ENCODE measurements around the gene OR8K5.
"Not testable (repeated sequence)": the region's sequence is repeated elsewhere in the genome, so short reads cannot be mapped to it uniquely, and the experiment has no call there.

OR8K5 gene, protein sequence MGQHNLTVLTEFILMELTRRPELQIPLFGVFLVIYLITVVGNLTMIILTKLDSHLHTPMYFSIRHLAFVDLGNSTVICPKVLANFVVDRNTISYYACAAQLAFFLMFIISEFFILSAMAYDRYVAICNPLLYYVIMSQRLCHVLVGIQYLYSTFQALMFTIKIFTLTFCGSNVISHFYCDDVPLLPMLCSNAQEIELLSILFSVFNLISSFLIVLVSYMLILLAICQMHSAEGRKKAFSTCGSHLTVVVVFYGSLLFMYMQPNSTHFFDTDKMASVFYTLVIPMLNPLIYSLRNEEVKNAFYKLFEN

DNA sequence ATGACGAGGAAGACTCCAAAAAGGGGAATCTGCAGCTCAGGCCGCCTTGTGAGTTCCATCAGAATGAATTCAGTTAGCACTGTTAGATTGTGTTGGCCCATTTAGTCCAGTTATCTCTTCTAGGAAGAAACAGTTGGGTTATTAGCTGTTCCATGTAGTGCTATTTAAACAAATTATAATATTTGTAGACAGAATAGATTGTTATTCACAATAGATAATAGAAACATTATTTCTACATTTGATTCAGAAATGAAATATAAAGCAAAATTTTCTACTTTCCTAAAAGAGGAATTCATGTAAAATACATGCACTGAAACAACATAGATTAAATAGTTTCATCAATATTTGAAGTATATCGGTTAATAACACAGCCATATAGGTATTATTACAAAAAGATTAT lies at the start of gene OR8K5:
Gene OR8K5 (minus strand): TSS at position 101 of the 400 bp plus-strand sequence. CDS start 0 bp downstream, at position 101.
- DNase-seq = no peak

DNA sequence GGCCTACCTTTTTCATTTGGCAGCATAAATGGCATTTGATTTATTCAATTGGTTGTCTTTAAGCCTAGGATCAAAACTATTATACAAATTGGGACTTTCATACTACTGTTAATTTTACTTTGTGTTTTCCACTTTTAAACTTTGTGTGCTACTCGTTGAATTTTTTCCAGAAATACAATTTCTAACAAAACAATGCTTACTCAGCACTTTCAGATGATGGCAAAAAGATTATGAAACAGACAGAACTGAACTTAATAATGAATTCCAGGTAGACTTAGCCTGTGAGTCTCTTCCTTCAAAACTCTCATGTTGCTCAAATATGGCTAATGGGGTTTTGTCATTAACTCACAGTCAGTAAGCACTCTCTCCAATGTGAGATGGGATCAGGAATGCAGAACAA lies 47.7 kb upstream of the OR8K5 start:
- DNase-seq = no peak

DNA sequence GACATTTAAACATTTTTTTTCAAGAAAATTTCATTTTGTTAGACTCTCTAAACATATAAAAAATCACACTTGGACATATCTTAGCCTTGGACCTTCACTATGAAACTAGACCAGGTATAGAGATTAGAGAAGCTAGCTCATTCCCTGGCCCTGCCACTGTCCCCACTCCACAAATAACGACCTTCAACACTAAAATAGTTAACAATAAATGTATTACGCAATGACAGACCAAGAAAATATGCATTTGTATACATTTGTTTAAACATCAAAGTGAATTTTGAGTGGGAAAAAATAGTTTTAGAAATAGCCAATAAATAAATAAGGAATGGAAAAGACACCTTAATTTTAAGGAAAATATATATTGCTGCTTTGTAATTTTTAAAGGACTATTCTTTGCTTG lies 37.2 kb upstream of the OR8K5 start:
- no peak for DNase-seq

DNA sequence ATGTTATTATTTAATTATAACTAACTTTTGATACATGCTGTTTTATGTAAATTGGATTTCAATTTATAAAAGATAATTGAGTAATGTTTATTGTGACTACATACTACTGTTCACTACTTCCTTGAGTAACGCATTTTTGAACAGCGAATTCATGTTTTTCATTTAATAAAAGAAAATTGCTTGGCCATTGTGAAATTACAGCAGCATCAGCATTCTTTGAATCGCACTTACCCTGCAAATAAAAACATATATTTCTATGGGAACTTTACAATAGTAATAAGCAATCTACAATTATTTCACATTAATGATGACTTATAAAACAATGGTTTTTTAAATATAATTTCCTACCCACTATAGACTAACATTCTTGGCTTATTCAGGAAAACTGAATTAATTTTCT lies 36.6 kb upstream of the OR8K5 start:
- DNase-seq = no peak

DNA sequence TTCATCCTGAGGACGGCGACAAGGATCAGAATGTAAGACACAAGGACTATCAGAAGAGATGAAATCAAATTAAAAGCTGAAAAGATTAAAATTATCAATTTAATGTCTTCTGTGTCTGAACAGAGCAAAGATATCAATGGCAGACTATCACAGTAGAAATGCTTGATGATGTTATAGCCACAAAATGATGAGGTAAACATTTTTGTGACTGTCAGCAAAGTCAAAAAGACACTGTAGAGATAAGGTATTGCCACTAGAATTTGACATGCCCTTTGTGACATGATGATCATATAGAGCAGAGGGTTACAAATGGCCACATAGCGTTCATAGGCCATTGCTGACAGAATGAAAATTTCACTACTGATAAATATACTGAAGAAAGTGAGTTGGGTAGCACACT lies 28.5 kb upstream of the OR8K5 start:
- no peak for DNase-seq

DNA sequence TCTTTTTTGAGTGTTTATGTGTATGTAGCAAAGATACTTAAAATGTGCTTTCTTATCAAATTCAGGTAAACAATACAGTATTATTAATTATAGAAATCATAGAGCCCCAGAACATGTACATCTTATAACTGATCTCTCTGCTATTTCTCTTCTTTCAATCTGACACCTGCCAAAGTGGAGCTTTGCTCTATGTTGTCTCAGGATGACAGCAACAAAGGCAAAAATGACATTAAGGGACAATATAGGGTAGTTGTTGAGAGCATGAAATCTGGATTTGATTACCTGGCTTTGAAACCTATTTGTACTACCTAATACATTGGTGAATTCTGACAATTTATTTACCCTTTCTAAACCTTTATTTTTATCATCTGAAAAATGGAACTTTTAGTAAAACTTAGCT lies 23.3 kb upstream of the OR8K5 start:
- no peak for DNase-seq

DNA sequence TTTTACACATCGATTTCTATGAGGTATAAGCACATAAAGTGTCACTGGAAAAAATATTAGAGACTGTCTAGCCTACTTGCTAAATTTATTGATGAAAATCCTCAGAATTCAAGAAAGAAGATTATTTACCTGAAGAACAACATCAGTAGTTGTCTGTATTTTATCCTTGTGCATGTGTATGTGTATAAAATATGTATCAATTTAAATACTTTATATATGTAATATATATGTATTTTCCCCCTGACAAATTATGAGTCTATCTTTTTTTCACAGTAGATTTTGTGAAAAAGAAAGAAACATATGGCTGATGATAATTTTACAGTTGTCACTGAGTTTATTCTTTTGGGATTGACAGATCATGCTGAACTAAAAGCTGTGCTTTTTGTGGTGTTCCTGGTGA lies 16.2 kb upstream of the OR8K5 start, which contains the start of gene OR5J2:
Gene OR5J2 (plus strand): TSS at position 301 of the 400 bp plus-strand sequence. CDS start 0 bp downstream, at position 301.
- DNase-seq = no peak

DNA sequence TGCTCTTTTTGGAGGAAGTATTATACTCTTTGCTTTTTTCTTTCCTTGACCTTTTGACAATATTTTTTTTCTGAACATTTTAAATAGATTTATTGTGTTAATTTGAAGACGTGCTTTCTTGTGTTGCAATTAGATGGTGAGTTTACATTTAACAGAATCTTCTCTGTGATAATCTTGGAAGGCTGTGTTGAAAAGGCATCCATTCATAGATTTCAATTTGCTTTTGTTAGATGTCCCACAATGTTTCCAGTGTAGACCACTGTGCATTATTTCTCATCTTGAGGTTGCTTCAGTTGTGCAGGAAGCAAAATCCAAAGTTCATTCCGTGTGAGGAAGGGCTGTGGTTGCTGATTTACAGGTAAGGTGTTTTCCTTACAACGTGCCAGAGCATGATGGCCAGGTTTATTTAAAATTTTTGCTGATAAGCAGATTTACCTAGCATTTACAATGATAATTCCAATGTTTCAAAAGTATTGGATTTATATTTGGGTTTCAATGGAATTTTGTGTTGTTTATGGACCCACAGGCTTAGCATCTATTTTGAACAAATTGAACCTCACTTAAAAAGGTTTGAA lies 12.2 kb upstream of the OR8K5 start:
- DNase-seq = no peak

DNA sequence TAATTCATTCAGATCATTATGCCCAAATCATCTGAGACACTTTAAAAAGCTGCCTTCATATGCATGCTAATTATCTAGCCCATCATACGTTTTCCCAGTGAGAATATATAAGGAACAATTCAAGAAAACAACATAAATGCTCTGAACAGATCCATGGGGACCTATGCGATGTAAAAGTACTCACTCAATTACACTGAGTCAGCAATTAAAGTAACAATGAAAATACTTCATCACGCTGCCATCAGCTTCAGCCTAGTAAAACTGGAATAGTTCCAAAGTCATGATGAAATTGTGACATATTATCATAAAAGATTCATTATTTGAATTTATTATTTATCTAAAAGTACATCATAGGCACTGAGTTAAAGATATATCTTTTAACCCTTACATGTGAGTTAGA lies 3.7 kb upstream of the OR8K5 start:
- no peak for DNase-seq

DNA sequence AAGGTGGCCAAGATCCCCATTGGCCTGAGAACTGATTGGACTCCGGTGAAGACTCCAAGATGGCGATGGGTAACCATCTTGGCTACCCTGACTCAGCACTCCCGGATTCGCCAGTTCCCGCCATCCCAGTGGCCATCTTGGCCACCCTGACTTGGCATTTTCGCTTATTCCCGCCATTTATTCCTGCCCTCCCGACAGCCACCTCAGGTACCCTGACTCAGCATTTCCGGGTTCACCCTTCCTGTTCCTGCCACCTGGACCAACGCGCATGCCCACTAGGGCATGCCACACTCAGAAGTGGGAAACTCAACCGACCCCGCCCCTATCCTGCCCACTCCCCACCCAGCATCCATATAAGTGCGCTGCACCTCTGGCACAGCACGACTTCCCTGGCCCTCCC lies 7.8 kb downstream of the OR8K5 start:
- no peak for DNase-seq

DNA sequence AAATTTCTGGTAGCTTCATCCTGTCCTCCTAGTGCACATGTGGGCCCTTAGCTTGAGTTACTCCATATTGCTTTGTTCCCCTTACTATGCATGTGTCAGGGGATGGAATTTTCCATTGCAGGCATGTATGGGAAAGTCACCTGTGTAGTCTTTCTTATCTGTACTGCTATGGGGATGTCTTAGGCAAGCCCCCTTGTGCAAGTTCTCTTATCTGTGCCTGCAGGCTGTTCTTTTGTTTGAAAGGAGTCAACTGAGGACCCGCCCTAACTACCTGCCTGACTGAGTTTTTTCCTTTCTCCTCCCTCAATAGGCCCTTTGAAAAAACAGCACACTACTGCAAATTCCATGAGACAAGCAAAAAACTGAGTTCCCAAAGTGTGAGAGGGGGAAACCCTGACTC lies 8.7 kb downstream of the OR8K5 start:
- DNase-seq = no peak

DNA sequence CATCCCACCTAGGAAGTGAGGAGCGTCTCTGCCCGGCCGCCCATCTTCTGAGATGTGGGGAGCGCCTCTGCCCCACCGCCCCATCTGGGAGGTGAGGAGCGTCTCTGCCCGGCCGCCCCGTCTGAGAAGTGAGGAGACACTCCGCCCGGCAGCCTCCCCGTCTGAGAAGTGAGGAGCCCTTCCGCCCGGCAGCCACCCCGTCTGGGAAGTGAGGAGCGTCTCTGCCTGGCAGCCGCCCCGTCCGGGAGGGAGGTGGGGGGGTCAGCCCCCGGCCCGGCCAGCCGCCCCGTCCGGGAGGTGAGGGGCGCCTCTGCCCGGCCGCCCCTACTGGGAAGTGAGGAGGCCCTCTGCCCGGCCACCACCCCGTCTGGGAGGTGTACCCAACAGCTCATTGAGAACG lies 16.4 kb downstream of the OR8K5 start:
- not testable (repeated sequence) for DNase-seq

DNA sequence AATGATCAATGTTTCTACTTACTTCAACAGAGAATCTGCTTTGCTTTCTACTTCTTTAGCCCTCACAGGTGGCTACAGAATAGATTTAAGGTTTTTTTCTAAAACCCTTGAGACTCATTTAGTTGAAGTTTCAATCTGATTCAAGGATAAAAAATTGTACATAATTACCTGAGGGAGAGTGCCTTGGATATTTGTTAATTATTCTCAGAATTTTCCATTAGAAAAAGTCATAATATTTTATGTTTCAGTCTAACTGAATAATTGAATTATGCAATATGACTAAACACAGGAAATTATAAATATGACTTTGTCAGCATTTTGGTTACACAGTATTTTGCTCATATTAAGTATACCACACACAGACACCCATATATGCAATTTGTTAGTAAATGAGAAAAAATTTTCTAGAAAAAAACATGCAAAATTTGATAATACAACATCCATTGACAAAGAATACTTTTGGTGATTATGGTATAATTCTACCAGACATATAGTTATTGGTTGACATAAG lies 19.9 kb downstream of the OR8K5 start, which contains the start of gene OR8J3:
Gene OR8J3 (minus strand): TSS at position 51 of the 511 bp plus-strand sequence. CDS start 2,483 bp downstream, outside the sequence.
- no peak for DNase-seq

DNA sequence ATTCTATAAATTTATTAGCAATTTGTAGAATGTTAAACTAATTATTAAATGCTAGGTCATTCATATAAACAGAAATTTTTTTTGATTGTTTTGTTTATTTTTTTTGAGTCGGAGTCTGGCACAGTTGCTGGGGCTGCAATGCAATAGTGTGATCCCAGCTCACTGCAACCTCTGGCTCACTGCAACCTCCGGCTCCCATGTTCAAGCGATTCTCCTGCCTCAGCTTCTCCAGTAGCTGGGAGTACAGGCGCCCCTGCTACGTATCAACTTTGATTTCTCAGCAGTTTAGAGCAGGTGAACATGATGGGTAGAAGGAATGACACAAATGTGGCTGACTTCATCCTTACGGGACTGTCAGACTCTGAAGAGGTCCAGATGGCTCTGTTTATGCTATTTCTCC lies 38.0 kb downstream of the OR8K5 start, which contains the start of gene OR8H3:
Gene OR8H3 (plus strand): TSS at position 301 of the 400 bp plus-strand sequence. CDS start 0 bp downstream, at position 301.
- DNase-seq = no peak
